Epithelial cell of esophagus (primary cell): ENCODE measurements around the gene KCTD8.

Experiments
- DNase-seq: peaks from one replicate; pipeline ENCODE4 v3.0.0; 2010; ENCODE audit warnings: low read depth
- H3K4me3 ChIP-seq: 2 replicates; pipeline ENCODE4 v1.5.1; 2011; ENCODE audit warnings: mild to moderate bottlenecking, low read length, control low read depth
- TF ChIP-seq, protein P1 (sequence below): IDR thresholded peaks from 2 replicates; pipeline ENCODE4 v1.5.1; 2011; ENCODE audit warnings: low read depth, mild to moderate bottlenecking, low read length, control low read depth, inconsistent platforms; ENCODE audit not compliant: insufficient read depth; ENCODE audit errors: missing control alignments

Gene KCTD8

DNA sequence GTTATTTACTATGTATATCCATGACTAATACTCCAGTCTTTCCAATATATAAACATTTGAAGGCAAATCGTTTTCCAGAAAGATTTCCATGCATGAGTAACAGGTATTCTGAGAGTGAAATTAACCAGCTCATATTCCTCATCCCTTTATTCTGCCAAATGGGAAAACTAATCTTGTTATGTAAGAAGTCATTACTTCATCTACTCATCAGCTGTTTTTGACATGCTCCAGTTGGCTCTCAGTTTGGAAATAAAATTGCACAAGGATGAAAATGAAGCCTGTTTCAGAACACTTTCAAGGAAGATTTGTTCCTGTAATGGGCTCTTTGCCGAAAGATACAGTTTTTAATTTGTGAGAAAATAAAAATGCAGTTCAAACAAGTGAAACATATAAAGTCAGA lies 121.9 kb downstream of the KCTD8 start:
- TF ChIP-seq, protein P1, sequence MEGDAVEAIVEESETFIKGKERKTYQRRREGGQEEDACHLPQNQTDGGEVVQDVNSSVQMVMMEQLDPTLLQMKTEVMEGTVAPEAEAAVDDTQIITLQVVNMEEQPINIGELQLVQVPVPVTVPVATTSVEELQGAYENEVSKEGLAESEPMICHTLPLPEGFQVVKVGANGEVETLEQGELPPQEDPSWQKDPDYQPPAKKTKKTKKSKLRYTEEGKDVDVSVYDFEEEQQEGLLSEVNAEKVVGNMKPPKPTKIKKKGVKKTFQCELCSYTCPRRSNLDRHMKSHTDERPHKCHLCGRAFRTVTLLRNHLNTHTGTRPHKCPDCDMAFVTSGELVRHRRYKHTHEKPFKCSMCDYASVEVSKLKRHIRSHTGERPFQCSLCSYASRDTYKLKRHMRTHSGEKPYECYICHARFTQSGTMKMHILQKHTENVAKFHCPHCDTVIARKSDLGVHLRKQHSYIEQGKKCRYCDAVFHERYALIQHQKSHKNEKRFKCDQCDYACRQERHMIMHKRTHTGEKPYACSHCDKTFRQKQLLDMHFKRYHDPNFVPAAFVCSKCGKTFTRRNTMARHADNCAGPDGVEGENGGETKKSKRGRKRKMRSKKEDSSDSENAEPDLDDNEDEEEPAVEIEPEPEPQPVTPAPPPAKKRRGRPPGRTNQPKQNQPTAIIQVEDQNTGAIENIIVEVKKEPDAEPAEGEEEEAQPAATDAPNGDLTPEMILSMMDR: no peak
- no peak overlapping the region for H3K4me3 ChIP-seq
- DNase-seq: peak; percentile 7

DNA sequence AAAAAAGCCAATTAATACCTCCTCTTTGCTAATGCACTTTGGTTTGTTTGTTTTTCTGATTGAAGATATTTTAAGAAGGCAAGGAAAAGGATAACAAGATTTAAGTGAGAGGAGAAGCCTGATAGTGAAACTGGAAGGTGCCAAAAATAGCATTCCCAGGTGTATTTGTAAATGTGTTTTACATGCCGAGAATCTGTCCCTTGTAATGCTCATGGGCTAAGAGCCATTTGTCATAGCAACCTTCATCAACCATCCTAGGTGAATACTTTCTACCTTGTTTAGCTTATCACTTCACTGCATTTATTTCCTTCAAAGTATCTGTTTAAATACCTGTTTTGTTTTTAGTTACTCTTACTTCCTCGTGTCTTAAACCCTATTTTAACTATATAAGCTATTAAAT lies 127.8 kb downstream of the KCTD8 start:
- TF ChIP-seq, protein P1: no peak
- H3K4me3 ChIP-seq: no peak overlapping the region
- no peak for DNase-seq

DNA sequence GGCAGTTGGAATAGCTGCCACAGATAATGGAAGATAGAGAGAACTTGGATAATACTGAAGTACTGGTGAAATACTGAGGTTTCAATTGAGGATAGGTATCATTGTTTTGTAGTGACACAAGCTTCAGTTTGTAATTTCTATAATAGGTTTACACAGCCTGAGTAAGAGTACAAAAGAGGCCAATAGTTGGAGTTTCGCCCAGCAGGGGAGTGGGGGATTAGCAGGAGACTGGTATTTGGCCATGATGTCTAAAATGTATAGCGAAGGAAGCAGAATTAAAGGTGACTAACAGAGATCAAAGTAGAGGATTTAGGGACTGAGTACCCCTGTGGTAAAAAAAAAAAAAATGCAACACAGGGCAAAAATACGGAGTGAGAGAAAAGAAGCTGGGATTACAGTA lies 129.5 kb downstream of the KCTD8 start:
- no peak overlapping the region for H3K4me3 ChIP-seq
- DNase-seq: no peak
- TF ChIP-seq, protein P1: no peak

DNA sequence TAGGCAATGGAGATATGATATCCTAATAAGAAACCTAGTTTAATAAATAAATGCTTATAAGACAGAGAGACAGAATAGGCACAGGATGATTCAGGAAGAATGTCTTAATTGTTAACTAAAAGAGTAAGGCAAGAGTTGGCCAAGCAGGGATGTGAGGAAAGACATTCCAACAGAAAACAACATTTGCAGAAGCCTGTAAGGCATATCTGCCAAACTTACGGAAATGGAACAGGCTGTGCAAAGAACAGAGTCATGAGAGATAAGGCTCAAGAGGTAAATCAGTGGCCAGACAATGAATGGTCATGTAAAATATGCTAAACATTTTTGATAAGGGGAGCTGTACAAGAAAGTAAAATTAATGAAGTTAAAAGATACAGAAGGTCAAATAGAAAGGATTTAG lies 134.9 kb downstream of the KCTD8 start:
- no peak for DNase-seq
- TF ChIP-seq, protein P1: no peak
- no peak overlapping the region for H3K4me3 ChIP-seq

DNA sequence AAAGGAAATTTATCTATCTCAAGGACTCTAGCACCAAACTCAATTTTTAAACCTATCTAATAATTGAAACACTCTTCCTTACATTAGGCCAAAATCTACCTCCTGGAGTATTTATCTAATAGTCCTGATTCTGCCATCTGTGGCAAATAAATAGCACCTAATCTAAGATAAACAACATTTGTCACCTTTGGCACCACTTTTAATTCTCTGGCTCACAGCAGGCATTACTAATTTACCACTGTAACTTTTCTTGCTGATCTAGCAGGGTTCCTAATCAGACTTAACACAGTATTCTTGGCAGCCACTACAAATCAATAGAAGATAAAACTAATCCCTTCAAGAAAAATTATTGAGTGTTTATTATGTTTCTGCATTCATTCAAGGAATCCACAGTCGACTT lies 161.1 kb downstream of the KCTD8 start:
- no peak for DNase-seq

DNA sequence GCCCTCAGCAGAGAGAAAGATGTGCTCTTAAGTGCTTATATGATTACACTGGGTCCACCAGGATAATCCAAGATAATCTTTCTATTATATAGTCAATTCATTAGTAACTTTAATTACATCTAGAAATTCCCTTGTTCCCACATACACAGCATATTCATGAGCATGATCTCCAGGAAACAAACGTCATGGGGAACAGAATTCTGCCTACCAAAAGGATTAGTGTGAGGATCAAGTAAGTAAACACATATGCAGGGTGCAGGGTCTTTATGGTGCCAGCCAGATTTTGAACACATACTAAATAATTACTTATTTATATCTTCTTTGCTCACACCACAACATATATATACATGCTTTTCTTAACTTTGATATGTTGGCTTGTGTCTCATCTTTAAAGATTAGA lies 169.1 kb downstream of the KCTD8 start:
- TF ChIP-seq, protein P1: no peak
- DNase-seq: no peak
- no peak overlapping the region for H3K4me3 ChIP-seq

More for the DNA sequence above, 161.1 kb downstream of the KCTD8 start:
- H3K4me3 ChIP-seq: no peak overlapping the region
- TF ChIP-seq, protein P1: no peak

DNA sequence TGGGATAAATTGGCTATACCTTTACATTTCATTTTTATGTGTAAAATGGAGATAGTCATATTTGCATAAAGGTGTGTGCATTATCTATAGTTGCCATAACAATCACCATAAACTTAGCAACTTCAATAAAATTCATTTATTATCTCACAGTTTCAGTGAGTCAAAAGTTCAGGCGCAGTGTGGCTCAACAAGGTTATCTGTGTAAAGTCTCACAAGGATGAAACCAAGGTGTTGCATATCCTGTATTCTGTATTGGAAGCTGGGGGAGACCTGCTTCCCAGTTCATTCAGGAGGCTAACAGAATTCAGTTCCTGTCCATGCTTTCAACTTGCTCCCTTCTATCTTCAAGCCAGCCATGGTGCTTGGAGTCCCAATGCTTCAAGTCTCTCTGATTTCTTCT lies 169.5 kb downstream of the KCTD8 start:
- no peak for DNase-seq
- TF ChIP-seq, protein P1: no peak
- H3K4me3 ChIP-seq: no peak overlapping the region
